GM12872 (cell line): ENCODE data around the gene GZF1.
A peak's percentile ranks its signal among the peaks of the same experiment; 100 is the strongest.

Experiments used
- TF ChIP-seq, protein P1 (sequence below): IDR thresholded peaks from 3 replicates; pipeline ENCODE4 v1.5.1; 2011; ENCODE audit warnings: low read depth, mild to moderate bottlenecking, low read length, moderate library complexity; ENCODE audit not compliant: insufficient read depth

Gene GZF1

DNA sequence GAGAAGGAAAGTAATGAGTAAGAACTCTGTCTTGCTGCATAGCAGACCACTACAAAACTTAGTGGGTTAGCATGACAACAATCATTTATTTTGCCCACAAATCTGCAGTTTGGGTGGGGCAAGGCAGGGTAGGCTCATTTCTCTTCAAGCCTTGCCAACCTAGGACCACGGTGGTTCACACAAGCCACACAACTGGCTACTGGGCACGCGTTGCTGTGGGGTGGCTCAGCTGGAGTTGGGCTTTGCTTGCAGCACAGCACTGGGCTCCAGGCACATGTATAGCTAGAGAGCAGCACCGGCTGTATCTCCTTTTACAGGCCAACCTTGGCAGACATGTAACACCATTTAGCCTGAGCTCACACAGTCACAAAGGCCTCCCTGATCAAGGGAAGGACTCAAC lies 16.0 kb upstream of the GZF1 start:
- TF ChIP-seq, protein P1, sequence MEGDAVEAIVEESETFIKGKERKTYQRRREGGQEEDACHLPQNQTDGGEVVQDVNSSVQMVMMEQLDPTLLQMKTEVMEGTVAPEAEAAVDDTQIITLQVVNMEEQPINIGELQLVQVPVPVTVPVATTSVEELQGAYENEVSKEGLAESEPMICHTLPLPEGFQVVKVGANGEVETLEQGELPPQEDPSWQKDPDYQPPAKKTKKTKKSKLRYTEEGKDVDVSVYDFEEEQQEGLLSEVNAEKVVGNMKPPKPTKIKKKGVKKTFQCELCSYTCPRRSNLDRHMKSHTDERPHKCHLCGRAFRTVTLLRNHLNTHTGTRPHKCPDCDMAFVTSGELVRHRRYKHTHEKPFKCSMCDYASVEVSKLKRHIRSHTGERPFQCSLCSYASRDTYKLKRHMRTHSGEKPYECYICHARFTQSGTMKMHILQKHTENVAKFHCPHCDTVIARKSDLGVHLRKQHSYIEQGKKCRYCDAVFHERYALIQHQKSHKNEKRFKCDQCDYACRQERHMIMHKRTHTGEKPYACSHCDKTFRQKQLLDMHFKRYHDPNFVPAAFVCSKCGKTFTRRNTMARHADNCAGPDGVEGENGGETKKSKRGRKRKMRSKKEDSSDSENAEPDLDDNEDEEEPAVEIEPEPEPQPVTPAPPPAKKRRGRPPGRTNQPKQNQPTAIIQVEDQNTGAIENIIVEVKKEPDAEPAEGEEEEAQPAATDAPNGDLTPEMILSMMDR = no peak

DNA sequence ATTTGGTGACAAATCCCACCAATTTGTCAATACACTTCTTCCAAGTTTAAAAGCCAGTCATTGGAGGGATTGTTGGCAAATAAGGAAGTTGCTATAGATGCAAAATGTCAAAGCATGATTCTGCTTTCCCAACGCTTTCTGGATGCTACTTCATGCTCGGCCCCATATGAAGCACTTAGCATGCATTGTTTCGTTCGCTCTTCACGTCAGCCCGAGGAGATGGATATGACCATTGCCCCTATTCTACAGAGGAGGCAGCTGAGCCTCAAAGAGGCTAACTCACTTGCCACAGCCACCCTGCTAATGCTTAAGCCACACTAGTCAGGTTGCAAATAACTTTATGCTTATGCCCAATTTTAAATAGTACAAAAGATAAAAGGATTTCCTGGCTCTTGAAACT lies 14.2 kb upstream of the GZF1 start:
- TF ChIP-seq, protein P1 = no peak

DNA sequence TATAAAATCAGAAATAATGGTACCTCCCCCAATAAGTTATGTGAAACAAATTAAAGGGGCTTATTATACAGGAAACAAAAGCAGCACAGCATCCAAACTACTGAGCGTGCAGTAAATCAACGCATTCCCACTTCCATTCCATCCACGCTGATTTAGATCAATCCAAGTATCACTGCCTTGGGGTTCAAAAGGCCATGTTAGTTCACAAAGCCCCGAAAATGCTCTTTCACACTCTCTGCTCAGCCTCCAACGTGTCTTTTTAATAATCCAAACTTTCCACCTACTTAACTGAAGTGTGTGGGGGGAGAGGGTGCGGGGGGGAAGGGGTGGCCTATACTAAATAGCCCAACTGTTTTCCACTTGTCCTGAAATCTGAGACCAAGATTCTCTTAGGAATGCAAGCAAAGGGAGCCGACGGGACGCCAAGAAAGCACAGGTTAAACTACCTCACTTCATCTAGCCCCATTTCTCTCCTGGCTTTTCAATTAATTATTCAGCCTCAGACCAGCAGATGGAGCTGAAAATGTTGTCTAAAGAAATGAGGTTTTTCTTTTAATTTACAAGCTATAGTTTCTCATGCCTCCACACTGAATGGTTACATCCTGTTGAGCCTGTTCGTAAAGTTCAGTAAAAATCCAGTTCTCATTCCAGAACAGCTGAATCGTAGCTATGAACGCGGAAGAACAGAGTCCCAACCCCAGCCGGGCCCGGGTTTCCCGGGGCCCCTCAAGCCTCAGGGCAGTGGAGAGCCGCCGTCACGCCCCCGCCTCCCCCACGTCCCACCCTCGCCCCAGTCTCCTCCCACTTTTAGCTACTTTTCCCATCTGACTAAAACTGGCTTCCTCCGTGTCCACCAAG lies 12.4 kb upstream of the GZF1 start:
- TF ChIP-seq, protein P1 = peak; percentile 51; the same call in 2 of the 3 replicates

DNA sequence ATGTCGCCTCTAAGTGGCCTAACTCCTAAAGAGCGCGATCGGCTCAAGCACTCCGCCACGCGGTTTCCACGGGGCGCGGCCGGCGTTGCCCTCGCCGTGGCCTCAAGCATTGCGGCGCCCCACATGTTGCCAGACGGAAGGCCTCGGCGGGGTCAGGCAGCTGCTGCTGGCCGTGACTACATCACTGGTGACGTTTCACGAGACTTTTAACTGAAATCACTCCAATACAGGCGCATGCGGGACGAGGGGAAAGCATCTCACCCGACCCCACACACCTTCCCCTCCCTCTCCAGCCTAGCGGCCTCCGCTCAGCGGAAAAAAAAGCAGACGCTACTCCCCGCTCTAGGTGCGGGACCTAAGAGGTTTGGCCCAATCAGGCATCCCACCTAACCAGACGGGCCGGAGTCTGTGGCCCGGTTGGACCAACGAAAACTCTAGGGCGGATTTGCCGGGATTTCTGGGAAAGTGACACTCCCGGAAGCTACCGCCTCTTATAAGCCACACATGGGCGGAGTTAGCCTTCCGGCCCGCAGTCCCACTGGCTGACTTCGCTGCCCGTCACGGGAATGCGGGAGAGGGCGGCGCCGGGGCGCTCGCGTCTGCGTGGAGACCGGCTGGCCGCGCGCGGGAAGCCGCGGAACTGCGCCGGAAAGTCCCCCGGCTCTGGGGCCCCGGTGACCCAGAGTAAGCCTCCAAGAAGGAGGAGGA lies 11.6 kb upstream of the GZF1 start, which contains the start of gene NXT1:
Gene NXT1, plus strand, starts transcription at position 596 of the 708 bp plus-strand sequence. CDS start 3,251 bp downstream, outside the sequence.
- TF ChIP-seq, protein P1 = no peak

DNA sequence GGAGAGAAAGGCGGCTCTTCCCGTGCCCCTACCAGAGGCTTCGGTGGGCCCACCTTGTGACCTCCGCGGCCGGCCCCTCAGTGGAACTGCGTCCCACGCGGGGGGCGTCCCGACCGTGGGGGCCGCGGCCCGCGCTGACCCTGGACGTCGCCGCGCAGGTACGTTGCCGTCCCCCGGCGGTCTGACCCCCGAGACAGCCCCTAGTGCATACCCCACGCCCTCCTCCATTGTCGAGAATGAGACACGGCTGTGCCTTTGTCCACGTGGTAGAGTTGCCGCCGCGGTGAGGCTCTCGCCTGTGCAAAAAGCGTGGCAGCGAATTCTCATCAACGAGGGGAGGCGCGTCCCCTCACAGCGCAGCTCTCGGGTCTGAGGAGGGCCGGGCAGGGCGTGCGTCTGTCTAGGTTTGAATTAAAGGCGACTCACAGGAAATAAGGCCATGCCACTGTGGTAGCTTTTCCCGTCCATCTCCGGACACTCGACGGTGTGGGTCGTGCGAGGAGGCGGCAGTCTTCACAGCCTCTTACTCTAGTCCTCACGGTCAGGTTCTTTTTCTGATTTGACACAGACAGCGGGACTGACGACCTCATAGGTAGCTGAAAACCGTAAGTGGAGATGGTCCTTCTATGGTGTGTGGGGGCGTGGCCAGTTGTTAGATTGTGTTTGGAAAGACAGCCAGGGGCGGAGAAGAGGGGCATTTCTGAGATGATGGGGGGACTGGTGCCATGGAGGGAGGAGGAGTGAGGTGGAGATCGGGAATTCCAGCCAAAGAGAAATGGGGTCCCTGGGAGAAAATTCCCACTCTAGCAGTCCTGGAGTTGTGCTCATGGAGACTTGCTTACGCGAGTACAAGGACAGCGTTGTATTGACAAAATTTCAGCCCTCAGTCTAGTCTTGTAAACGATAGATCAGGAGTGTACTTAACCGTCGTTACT lies 10.8 kb upstream of the GZF1 start:
- TF ChIP-seq, protein P1 = no peak

DNA sequence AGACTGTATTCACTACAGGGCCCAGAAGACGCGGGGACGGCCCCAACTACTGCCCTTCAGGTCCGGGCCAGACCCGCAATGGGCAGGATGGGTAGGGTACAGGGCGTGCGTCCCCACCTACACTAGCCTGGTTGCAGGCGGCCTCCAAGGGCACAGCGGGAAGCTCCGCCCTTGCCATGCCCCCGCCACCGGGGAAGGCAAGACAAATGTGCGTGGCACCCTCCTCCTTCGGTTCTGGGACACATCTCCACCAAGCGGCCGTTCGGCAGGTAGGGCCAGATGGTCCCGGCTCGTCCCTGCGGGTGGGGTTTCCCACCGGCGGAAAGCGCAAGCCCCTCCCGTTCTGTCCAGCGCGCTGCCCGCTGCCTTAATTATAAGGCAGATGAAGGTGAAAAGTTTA lies 5.8 kb upstream of the GZF1 start:
- TF ChIP-seq, protein P1 = no peak
